Adipocyte (in vitro differentiated cells): ENCODE data around the gene DDX39B.

Experiments used
- DNase-seq: peaks from one replicate; pipeline ENCODE4 v3.0.0-alpha.2; 2015; ENCODE audit warnings: low read depth
- H3K27me3 ChIP-seq: replicated peaks from 2 replicates; pipeline ENCODE4 v1.7.0; 2013; ENCODE audit warnings: mild to moderate bottlenecking, low read length, moderate library complexity; ENCODE audit not compliant: control insufficient read depth, insufficient read depth
- H3K36me3 ChIP-seq: 2 replicates; pipeline ENCODE4 v1.7.0; 2013; ENCODE audit warnings: low read length, mild to moderate bottlenecking, moderate library complexity; ENCODE audit not compliant: control insufficient read depth, insufficient read depth, severe bottlenecking
- H3K4me1 ChIP-seq: 2 replicates; pipeline ENCODE4 v1.7.0; 2013; ENCODE audit warnings: mild to moderate bottlenecking, low read length, moderate library complexity; ENCODE audit not compliant: control insufficient read depth, insufficient read depth
- H3K4me3 ChIP-seq: 2 replicates; pipeline ENCODE4 v1.7.0; 2013; ENCODE audit warnings: mild to moderate bottlenecking, low read length, moderate library complexity
- H3K9ac ChIP-seq: 2 replicates; pipeline ENCODE4 v1.7.0; 2013; ENCODE audit warnings: mild to moderate bottlenecking, low read length, moderate library complexity
- H3K9me3 ChIP-seq: 2 replicates; pipeline ENCODE4 v1.7.0; 2013; ENCODE audit warnings: mild to moderate bottlenecking, low read length, moderate library complexity; ENCODE audit not compliant: control insufficient read depth

Gene DDX39B

DNA sequence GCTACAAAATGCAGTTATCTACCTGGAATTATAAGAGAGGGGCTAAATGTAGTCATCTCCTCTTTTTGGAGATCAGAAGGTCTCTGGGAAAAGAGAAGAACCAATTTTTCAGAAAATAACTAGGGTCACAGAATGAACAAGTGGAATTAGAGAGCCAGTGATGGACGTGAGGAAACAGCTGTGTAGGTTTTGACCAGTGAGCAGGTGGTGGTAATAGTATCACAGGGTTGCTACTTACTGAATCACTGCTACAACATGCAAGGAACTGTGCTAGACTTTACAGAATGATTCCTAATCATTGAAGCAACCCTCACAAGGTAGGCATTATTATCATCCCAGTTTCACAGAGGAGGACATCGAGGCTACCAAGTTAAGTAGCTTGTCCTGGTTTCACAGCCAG is 2.9 kb upstream of the DDX39B start:
- no peak overlapping the region for H3K9ac ChIP-seq
- DNase-seq = no peak
- peaks cover 23% of the 10 kb centered on the region for H3K4me1 ChIP-seq
- no peaks in the 10 kb centered on the region for H3K27me3 ChIP-seq
- no peak overlapping the region for H3K4me3 ChIP-seq
- peaks cover 15% of the 10 kb centered on the region for H3K36me3 ChIP-seq
- no peaks in the 10 kb centered on the region for H3K9me3 ChIP-seq

DNA sequence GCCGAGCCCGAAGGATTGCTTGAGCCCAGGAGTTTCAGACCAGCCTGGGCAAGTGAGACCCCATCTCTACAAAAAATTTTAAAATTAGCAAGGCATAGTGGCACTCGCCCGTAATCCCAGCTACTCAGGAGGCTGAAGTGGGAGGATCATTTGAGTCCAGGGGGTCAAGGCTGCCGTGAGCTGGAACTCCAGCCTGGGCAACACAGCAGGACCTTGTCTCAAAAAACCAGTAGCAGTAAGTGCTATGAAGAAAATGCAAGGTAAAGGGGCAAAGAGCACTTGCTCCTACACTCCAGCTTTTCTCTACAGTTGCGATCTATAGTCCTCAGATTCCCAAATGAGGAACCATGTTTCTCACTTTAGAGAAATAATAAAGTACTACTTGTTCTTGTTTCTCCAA is 1.8 kb upstream of the DDX39B start:
- Histone ChIP-seq H3K27me3 (no peaks in the 10 kb centered on the region), H3K36me3 (peaks cover 16% of the 10 kb centered on the region), H3K4me1 (peaks cover 30% of the 10 kb centered on the region), H3K9ac (peak overlapping the region; percentile 97), H3K4me3 (no peak overlapping the region), H3K9me3 (no peaks in the 10 kb centered on the region)
- DNase-seq = no peak

DNA sequence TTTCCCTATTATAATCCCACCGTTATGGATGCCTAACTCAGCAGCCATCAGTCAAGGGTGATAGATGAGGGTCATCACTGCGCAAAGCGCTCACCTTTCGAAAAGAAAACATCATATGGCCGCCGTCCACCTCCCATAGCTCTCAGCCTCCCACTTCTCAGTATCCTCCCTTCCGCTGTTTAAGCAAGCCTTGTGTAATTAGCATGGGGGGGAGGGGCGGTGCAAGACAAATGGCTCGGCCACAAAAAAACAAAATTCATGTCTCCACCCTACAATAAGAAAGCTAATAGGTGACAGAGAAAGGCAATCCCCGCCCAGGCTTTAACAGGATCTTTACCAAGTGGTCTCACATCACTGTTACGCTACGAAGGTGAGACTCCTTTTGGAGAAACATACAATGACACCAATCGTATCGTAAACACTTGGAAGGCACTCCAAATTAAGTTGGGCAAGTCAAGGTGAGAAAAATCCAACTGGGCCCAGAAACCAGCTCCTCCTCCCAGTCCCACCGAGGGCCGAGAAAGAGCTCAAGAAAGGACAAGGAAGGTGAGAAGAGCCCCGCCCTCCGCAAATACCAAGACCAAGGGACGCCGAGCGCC is 645 bp downstream of the DDX39B start:
- Histone ChIP-seq H3K9me3 (no peaks in the 10 kb centered on the region), H3K27me3 (no peaks in the 10 kb centered on the region), H3K4me3 (peak overlapping the region; percentile 92), H3K9ac (peak overlapping the region; percentile 97), H3K4me1 (peaks cover 22% of the 10 kb centered on the region), H3K36me3 (peaks cover 39% of the 10 kb centered on the region)
- DNase-seq = peak; percentile 78

DNA sequence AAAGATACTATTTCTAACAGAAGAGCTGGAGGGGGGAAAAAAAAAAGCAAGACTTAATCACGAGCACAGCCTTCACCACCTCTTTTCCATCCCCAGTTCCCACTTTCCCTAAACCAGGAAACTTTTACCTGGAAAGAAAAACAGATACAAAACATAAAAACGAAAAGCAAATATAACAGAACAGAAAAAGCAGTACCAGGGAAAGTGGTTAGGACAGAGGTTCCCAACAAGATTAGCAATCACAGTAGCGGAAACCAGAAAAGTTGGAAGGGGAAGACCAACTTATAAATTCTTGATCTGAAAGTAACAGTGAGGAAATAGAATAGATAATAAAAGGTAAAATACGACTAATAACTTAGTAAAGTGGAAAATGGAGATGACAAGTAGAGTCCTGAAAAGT is 1.2 kb downstream of the DDX39B start:
- no peaks in the 10 kb centered on the region for H3K9me3 ChIP-seq
- peaks cover 22% of the 10 kb centered on the region for H3K4me1 ChIP-seq
- DNase-seq = no peak
- peak overlapping the region; percentile 92 for H3K4me3 ChIP-seq
- H3K36me3 ChIP-seq = peaks cover 45% of the 10 kb centered on the region
- H3K9ac ChIP-seq = peak overlapping the region; percentile 97
- no peaks in the 10 kb centered on the region for H3K27me3 ChIP-seq

- H3K9me3 ChIP-seq = no peaks in the 10 kb centered on the region
- H3K4me1 ChIP-seq = peaks cover 22% of the 10 kb centered on the region
- H3K9ac ChIP-seq = peak overlapping the region; percentile 97
- H3K27me3 ChIP-seq = no peaks in the 10 kb centered on the region
- peak overlapping the region; percentile 92 for H3K4me3 ChIP-seq
- H3K36me3 ChIP-seq = peaks cover 62% of the 10 kb centered on the region
- DNase-seq = no peak
These were observed 2.9 kb downstream of the DDX39B start for GRCh38 chr6:31538805-31539400.

DNA sequence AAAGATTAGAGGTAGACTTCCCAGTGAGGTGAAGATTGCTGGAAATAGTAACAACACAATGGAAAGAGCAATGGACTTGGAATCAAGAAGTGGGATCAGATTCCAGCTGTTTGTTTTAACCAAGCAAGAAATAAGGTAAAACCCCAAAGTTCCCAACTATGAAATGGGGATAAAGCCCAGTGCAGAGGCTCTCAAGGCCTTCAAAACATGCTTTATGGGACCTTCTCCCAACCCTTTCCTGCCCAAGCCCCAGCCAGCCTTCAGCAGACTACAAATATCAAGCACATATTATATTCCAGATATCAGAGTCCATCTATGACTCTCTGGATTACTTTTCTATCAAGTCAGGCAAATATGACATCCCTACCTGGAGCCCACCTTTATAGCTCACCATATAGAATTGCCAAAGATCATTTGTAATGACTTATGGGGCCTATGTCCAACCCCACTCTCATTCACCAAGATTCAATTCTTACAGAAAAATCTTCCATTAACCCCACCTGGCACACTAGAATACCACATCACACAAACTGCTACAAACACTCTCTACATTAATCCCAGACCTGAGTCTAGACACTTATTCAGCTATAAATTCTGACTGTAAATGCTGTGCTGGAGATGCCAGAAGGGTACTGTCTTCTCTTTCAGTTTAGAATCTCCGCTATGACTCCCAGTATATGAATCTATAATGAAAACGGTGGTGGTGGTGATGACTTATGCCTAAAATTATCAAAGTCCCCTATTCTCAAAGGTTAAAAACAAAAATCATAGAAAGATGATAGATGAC is 6.1 kb downstream of the DDX39B start:
- no peaks in the 10 kb centered on the region for H3K27me3 ChIP-seq
- peaks cover 22% of the 10 kb centered on the region for H3K4me1 ChIP-seq
- no peak overlapping the region for H3K4me3 ChIP-seq
- no peak overlapping the region for H3K9ac ChIP-seq
- H3K9me3 ChIP-seq = no peaks in the 10 kb centered on the region
- no peak for DNase-seq
- H3K36me3 ChIP-seq = peaks cover 93% of the 10 kb centered on the region

DNA sequence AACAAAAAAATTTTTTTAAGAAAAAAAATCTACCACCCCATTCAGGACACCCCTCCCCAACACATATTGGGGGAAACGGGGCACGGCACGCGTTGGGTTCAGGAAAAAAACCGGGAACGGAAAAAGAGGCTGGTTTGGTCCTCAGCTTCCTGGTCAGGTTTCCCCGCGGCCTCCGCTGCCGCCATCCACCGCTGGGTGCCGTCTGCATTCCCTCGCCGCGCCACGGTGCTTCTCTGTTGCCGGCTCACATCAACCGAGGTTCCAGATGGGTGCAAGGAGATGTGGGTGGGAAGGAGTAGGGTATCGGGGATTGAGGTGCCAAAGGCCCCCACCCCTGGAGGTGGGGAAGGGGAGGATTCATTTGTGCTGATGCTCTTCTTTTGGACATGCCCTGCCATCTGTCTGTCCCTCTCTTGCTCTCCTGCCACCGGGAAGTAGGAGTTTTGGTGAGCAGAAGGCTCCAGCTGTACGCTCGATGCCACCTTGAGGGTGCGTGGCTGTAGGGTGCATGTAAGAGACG is 7.2 kb downstream of the DDX39B start:
- no peak overlapping the region for H3K9ac ChIP-seq
- no peaks in the 10 kb centered on the region for H3K27me3 ChIP-seq
- DNase-seq = no peak
- H3K4me3 ChIP-seq = no peak overlapping the region
- peaks cover 98% of the 10 kb centered on the region for H3K36me3 ChIP-seq
- H3K4me1 ChIP-seq = peaks cover 11% of the 10 kb centered on the region
- no peaks in the 10 kb centered on the region for H3K9me3 ChIP-seq

- Histone ChIP-seq H3K9me3 (no peaks in the 10 kb centered on the region), H3K4me1 (peaks cover 6% of the 10 kb centered on the region), H3K36me3 (peaks cover 95% of the 10 kb centered on the region), H3K27me3 (no peaks in the 10 kb centered on the region), H3K4me3 (no peak overlapping the region), H3K9ac (peak overlapping the region; percentile 39)
- no peak for DNase-seq
These were observed 7.8 kb downstream of the DDX39B start for GRCh38 chr6:31534011-31534410.

GRCh38 chr6:31533455-31533841 is 8.4 kb downstream of the DDX39B start:
- Histone ChIP-seq H3K36me3 (peaks cover 90% of the 10 kb centered on the region), H3K4me3 (no peak overlapping the region), H3K9ac (no peak overlapping the region), H3K4me1 (peaks cover under 1% of the 10 kb centered on the region), H3K9me3 (no peaks in the 10 kb centered on the region), H3K27me3 (no peaks in the 10 kb centered on the region)
- no peak for DNase-seq

GRCh38 chr6:31532644-31533454 is 9.0 kb downstream of the DDX39B start:
- Histone ChIP-seq H3K4me3 (no peak overlapping the region), H3K9ac (no peak overlapping the region), H3K27me3 (no peaks in the 10 kb centered on the region), H3K9me3 (no peaks in the 10 kb centered on the region), H3K36me3 (peaks cover 84% of the 10 kb centered on the region), H3K4me1 (no peaks in the 10 kb centered on the region)
- DNase-seq = no peak
